Activated B cell treated with CpG ODN at 0.5 μM for 24 hours (primary cell): ENCODE results near the gene BHLHE23. TPM values are rescaled to one million over a fixed set of nuclear protein-coding genes. Genes with fewer than 3 reads are reported as not detected.

ENCODE experiments used
- ATAC-seq: fragments of 200-7000 bp; cut with Tn5 transposase; one replicate; pipeline ENCODE4 v1.10.0; 2021; ENCODE audit warnings: low read depth, mild to moderate bottlenecking, moderate library complexity
- CTCF ChIA-PET: fragments of 350-600 bp; sonication (Branson Sonifier 250); formaldehyde crosslinking; loops from one replicate; lab custom pipeline; 2021; ENCODE audit warnings: antibody characterized with exemption; lab: Charles Lee
- POLR2A ChIA-PET: fragments of 350-600 bp; sonication (Branson Sonifier 250); formaldehyde crosslinking; loops from one replicate; lab custom pipeline; 2021; ENCODE audit warnings: antibody characterized with exemption; lab: Charles Lee
- DNase-seq: peaks from one replicate; pipeline ENCODE4 v3.0.0; 2022
- H3K27ac Mint-ChIP-seq: one replicate; pipeline ENCODE4 v1.8.0; 2020; ENCODE audit warnings: mixed read lengths
- H3K27me3 Mint-ChIP-seq: one replicate; pipeline ENCODE4 v1.8.0; 2021; ENCODE audit warnings: mixed read lengths
- H3K36me3 Mint-ChIP-seq: one replicate; pipeline ENCODE4 v1.8.0; 2021; ENCODE audit warnings: low read depth, mixed read lengths
- H3K4me1 Mint-ChIP-seq: one replicate; pipeline ENCODE4 v1.8.0; 2021; ENCODE audit warnings: mixed read lengths
- H3K4me3 Mint-ChIP-seq: one replicate; pipeline ENCODE4 v1.8.0; 2020; ENCODE audit warnings: mild to moderate bottlenecking, mixed read lengths
- H3K9me3 Mint-ChIP-seq: one replicate; pipeline ENCODE4 v1.8.0; 2020; ENCODE audit warnings: mixed read lengths
- intact Hi-C: fragments of 100-400 bp; cut with micrococcal nuclease; formaldehyde crosslinking; loops from one replicate; pipeline ENCODE4 v1.15.1; 2024
- total RNA-seq: library from RNA; stranded (reverse); gene quantifications from 2 replicates; pipeline ENCODE4 v1.2.3, GENCODE V29; 2022
- TF ChIP-seq, protein P1 (sequence below): fragments of 200-600 bp; IDR thresholded peaks from one replicate; pipeline ENCODE4 v1.8.0; 2022; ENCODE audit warnings: antibody characterized with exemption, mild to moderate bottlenecking

The BHLHE23 gene
- total RNA-seq, 1 donor from 2014 or later, result not detected

DNA sequence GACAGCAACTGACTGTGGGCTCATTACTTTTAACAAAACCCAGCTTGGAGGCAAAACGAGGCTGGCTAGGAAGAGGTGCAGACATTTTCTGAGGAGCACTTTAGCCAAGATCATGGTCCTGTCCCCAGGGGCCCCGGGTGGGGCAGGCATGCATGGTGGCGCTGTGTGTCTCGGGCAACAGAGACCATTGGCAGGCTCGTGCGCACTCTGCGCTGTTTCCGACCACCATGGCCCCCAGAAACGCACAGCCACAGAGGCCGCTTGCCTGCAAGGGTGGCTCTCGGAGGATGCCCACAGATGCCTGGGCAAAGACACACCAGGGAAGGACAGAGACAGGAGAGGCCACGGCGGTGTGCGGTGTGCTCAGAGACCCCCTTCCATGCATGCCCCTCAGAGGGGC lies 6.7 kb downstream of the BHLHE23 start:
- no peak for ATAC-seq
- Mint-ChIP-seq H3K4me3 (no peak overlapping the region), H3K27me3 (peaks cover 72% of the 10 kb centered on the region), H3K36me3 (no peaks in the 10 kb centered on the region), H3K27ac (no peak overlapping the region), H3K4me1 (peaks cover 4% of the 10 kb centered on the region), H3K9me3 (no peaks in the 10 kb centered on the region)
- intact Hi-C loops, result no loop called here
- no peak for DNase-seq
- ChIA-PET CTCF (no interaction called here), POLR2A (no interaction called here)
- TF ChIP-seq, protein P1, sequence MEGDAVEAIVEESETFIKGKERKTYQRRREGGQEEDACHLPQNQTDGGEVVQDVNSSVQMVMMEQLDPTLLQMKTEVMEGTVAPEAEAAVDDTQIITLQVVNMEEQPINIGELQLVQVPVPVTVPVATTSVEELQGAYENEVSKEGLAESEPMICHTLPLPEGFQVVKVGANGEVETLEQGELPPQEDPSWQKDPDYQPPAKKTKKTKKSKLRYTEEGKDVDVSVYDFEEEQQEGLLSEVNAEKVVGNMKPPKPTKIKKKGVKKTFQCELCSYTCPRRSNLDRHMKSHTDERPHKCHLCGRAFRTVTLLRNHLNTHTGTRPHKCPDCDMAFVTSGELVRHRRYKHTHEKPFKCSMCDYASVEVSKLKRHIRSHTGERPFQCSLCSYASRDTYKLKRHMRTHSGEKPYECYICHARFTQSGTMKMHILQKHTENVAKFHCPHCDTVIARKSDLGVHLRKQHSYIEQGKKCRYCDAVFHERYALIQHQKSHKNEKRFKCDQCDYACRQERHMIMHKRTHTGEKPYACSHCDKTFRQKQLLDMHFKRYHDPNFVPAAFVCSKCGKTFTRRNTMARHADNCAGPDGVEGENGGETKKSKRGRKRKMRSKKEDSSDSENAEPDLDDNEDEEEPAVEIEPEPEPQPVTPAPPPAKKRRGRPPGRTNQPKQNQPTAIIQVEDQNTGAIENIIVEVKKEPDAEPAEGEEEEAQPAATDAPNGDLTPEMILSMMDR, result no peak

DNA sequence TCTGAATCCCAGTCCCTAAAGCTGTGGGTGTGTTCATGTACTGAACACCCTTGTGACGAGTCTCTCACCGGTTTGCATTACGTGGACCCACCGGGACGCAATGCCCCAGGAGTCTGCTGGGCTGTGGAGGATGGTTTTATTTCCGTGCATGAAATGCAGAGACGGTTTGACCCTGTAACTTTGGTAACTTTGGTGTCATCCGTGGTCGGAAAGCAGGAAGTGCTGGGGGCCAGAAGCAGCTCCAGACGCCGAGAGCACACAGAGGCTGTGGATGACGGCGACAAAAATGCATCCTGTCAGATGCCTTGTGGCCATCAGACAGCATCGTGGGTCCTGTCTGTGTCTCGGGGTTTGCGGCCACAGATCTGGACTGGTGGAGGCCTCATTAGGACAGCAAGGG lies 7.2 kb downstream of the BHLHE23 start:
- TF ChIP-seq, protein P1, result no peak
- Mint-ChIP-seq H3K27ac (no peak overlapping the region), H3K9me3 (no peaks in the 10 kb centered on the region), H3K36me3 (no peaks in the 10 kb centered on the region), H3K27me3 (peaks cover 71% of the 10 kb centered on the region), H3K4me3 (no peak overlapping the region), H3K4me1 (peaks cover 4% of the 10 kb centered on the region)
- CTCF ChIA-PET, result no interaction called here
- no peak for DNase-seq
- intact Hi-C loops, result no loop called here
- POLR2A ChIA-PET, result no interaction called here
- ATAC-seq, result no peak

DNA sequence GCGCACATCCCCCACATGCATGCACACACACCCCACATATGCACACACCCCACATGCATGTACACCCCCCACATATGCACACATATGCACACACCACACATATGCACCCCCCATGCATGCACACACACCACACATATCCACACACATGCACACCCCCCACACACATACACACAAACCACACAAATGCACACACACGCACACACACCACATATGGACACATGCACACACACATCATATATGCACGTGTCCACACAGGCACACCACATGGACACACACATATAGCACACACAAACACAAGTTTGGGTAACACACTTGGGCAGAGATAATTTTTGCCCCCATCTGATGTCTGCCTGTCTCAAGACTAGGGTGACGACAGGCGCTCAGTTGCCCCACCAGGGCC lies 8.3 kb downstream of the BHLHE23 start:
- Mint-ChIP-seq H3K27ac (no peak overlapping the region), H3K4me1 (no peaks in the 10 kb centered on the region), H3K4me3 (no peak overlapping the region), H3K9me3 (no peaks in the 10 kb centered on the region), H3K36me3 (no peaks in the 10 kb centered on the region), H3K27me3 (peaks cover 69% of the 10 kb centered on the region)
- no peak for ATAC-seq
- ChIA-PET CTCF (no interaction called here), POLR2A (no interaction called here)
- TF ChIP-seq, protein P1, result no peak
- no peak for DNase-seq
- intact Hi-C loops, result no loop called here

DNA sequence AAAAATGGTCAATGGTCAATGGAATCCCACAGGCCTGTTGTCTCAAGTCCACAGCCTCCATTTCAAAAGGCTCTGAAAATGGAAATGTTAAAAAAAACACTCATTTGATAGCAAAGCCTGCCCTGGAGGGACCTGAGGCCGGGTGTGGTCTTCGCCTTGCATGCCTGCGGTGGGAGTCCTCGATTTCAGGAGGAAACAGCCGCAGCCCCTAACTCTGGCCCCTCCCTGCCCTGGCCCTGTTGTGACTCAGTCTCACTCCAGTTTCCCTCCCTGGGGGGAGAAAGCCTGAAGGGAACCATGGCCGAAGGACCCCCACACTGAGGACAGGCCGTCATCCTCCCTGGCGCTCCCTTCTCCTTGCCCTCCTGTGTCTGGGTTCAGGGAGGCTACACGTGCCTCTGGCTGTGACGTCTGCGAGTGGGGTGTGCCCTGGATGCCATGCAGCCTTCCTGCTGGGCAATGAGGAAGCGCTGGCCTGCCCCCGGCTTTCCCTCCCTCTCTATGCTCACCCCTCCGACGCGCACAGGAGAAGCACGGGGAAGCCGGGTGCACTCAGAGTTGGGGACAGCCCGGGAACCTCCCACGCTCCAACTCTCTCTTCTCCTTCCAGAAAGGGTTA lies 9.2 kb downstream of the BHLHE23 start:
- CTCF ChIA-PET, result no interaction called here
- ATAC-seq, result no peak
- TF ChIP-seq, protein P1, result no peak
- no peak overlapping the region for H3K4me3 Mint-ChIP-seq
- no peaks in the 10 kb centered on the region for H3K36me3 Mint-ChIP-seq
- POLR2A ChIA-PET, result no interaction called here
- H3K27ac Mint-ChIP-seq, result no peak overlapping the region
- DNase-seq, result no peak
- intact Hi-C loops, result no loop called here
- peaks cover 66% of the 10 kb centered on the region for H3K27me3 Mint-ChIP-seq
- H3K9me3 Mint-ChIP-seq, result no peaks in the 10 kb centered on the region
- H3K4me1 Mint-ChIP-seq, result no peaks in the 10 kb centered on the region

DNA sequence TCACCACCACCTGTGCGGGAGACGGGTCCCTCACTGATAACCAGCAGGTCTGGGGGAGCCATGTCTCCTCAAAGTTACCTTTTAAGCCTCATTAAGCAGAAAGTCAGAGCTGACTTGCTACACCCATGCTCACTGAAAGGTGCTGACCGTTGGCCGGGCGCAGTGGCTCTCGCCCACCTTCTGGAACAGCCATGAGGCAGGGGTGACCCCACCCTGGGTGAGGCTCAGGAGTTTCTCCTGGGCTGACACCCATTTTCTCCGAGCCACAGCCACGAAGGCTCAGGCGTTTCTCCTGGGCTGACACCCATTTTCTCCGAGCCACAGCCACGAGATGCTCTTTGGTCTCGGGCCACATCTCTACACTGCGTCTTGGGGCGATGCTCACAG lies 10.2 kb downstream of the BHLHE23 start:
- Mint-ChIP-seq H3K36me3 (no peaks in the 10 kb centered on the region), H3K9me3 (no peaks in the 10 kb centered on the region), H3K27me3 (peaks cover 64% of the 10 kb centered on the region), H3K4me3 (no peak overlapping the region), H3K4me1 (no peaks in the 10 kb centered on the region), H3K27ac (no peak overlapping the region)
- ATAC-seq, result no peak
- TF ChIP-seq, protein P1, result no peak
- ChIA-PET POLR2A (no interaction called here), CTCF (no interaction called here)
- intact Hi-C loops, result no loop called here
- DNase-seq, result no peak
